NCI-H2171 treated with DMSO at 0.1 percent for 48 hours (cell line): ENCODE results near the gene STAMBP.
A peak's percentile ranks its signal among the peaks of the same experiment; 100 is the strongest.
"Not testable (repeated sequence)": the region's sequence is repeated elsewhere in the genome, so short reads cannot be mapped to it uniquely, and the experiment has no call there.

Source experiments
- DNase-seq: peaks from one replicate; lab custom pipeline; 2025; lab: John Stamatoyannopoulos, UW

Gene STAMBP

DNA sequence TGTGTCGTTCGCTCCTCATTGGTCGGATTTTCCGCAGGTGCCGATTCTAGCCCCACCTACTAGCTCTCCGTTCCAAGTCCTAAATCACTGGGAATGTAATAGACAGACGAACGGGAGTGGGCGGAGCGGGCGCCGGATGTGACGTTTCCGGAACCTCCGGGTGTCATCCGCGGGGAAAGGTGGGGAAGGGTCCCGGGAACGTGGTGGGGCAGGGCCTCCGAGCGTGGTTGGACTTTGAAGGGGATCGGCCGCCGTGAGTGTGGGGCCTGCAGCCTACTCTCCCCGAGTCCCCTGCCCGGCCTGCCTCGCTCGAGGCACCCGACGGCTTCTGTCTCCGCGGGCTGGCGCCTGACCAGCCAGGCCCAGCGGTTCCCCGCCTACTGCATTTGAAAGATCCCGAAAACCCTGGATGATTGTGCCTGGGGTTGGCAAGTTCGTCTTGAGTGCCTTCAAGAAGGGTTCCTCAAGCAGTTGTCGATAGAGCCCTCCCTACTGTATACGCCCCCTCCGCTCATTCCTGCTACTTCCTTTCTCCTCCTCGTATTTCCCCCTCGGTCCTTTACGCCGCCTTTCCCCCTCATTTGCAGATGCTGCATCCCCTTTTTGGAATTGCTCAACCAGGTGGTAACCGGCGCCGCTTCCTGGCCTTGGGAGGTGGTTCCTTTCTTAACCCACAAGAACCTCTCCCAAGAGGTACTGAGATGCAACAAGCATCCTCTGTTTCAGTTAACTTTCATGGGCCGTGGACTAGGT, at the start of gene STAMBP:
TSS of gene STAMBP (plus strand) at position 144 of the 753 bp plus-strand sequence. CDS start 1,896 bp downstream, outside the sequence.
- peak; percentile 98 for DNase-seq

DNA sequence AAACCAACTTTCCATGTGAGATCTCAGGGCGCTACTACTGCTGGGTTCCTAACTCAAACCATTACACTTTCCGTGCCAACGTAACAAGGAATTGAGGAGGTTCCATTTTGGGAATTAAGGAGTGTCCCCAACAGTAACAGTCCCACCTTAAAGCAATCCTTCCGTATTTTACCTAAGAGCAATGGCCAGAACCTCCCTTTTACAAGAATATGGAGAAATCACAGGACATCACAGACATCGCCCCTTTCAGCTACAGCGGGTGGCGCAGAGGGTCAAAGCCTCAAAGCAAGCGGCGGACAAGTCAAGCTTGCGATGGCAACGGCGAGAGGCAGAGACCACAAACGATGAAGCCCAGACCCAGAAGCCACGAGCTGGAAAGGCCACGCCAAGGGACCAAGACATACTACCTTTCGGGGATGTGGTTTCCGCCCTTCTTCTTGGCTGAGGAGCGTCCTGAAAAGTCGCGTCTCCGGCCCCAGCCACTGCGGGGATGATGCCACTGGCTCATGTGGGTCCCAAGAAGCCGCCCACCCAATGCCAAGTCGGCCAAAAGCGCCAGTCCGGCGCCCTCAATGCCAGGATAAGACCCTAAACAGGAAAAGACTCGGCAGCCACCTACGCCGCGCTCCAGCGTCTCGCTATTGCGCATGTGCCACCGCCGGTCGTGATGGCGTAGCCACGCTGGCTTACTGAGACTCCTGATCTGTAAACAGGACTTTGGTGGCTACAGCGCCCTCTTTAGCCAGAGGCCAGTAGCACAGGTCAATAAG, 49.1 kb upstream of the STAMBP start, which contains the start of gene DUSP11:
TSS of gene DUSP11 (minus strand) at position 637 of the 770 bp plus-strand sequence. CDS start at position 508, 129 bp downstream.
- DNase-seq: peak; percentile 89

DNA sequence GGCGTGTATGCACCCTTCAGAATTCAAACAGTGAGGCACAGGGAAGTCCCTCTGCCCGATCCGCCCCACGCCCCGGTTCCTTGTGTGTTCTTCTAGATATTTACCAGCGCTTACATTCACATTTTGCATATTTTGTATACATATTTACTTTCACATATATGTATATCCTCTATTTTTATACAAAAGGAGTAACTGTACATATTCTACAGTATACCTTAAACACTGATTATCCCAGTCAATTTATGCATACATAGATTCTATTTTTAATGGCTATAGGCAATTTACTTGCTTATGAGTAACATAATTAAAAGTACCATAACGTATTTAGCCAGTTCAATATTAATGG, 48.6 kb upstream of the STAMBP start:
- DNase-seq: no peak

DNA sequence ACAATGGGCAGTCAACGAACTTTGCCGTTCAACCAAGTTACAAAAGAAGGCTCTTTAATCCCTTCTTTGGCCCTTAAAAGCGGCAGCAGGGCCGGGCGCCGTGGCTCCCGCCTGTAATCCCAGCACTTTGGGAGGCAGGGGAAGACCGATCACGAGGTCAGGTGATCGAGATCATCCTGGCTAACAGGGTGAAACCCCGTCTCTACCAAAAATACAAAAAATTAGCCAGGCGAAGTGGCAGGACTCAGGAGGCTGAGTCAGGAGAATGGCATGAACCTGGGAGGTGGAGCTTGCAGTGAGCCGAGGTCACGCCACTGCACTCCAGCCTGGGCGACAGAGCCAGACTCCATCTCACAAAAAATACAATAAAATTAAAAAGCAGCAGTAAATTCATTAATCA, 45.4 kb upstream of the STAMBP start:
- DNase-seq: not testable (repeated sequence)

DNA sequence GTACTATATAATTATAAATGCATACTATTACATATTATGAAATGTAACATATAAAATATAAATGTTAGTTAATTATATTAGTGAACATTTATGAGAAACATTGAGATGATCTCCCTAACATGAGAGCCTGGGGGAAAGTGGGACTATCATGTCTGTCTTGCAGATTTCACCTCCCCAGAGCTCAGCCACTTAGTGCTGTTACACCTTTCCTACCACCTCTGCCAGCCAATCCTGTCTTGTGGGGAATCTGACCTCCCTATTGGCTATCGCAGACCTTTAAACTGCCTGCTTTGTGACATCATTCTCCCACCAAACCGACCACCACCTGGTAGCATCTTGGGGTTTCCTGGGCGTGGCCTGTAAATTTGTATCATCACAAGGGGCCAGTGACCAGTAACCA, 44.9 kb upstream of the STAMBP start, which contains the start of gene C2orf78:
TSS of gene C2orf78 (plus strand) at position 301 of the 400 bp plus-strand sequence. CDS start 127 bp downstream, outside the sequence.
- DNase-seq: not testable (repeated sequence)

DNA sequence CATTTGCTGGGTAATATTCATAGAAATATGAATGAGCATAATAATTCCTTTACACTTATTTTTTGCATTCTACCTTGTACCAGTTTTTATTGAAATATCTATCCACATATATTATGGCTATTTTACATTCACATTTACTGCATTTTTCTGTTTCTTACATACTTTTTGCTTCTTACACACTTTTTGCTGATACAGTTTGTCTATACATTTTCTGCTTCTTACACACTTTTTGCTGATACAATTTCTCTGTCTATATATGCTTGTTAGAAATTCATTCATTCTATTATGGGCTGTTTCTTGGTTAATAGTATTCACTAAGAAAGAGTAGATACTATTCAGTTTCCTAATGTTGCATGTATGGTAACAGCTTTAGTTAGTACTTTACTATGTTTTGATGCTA, 16.9 kb upstream of the STAMBP start:
- no peak for DNase-seq

DNA sequence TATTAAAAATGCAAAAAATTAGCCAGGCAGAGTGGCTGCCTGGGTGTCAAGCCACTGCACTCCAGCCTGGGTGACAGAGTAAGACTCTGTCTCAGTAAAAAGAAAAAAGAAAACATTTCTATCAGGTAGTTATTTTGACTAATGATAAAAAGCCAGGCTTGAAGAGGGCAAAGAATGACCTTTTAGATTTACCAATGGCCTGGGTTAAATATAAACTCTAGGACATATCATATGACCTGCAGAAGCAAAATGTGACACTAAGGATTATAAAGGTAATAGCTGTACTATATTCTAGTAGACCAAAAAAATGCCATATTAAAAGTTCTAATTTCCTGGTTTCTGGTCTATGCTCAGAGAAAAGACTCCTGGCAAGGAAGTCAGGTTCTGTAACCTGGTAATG, 16.1 kb upstream of the STAMBP start:
- no peak for DNase-seq

DNA sequence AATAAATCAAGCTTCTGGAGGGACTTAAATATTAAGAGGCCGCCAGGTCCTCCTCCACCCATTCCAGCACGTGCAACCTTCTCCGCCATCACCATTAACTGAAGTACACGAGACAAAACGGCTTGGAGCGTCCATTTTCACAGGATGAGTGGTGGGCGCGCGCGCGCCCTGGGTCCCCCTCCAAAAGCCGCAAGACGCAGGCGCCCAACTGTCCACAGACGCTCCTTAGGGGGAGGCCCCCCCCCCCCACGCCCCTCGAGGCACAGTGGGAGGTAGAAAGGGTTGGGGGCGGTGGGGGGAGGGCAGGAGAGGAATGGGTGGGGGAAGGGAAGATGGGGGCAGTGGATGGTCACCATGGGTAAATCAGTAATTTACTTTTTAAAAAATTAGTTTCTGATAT, 10.5 kb upstream of the STAMBP start:
- no peak for DNase-seq

DNA sequence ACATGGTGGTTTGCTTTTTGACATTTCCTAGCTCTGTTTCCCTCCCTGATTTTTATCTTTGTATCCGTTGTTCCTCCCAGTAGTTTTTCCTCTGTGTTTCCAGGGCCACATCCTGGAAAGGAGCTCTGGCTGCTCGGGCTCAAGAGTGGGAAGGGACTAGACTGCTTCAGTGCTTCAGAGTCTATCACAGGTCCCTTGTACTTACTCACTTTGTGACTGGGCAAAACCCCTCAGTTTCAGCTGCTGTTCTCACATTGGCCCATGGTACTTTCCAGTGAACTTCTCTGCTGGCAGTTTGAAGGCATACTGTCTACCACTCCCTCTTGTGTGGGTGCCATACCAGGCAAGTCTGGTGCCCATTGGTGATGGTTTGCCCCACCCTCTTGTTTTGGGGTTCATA, 7.5 kb upstream of the STAMBP start:
- DNase-seq: no peak

DNA sequence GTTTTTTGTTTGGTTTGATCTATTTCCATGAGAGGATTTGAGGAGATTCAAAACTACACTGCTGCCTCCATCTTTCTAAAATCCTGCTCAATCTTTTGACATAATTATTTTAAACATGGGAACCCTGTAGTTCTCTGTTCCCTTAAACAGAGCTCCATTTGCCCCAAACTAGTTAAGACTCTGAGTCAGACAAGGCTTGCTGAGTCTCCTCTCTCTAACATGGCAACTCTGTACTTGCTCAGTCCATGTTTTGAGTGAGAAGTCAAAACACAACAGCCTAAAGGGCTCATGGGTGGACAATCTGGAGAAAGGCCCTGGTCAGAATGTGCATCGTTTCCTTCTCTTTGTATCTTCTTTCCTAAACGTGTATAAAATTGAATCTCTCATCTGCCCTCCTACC, 7.1 kb upstream of the STAMBP start:
- no peak for DNase-seq

DNA sequence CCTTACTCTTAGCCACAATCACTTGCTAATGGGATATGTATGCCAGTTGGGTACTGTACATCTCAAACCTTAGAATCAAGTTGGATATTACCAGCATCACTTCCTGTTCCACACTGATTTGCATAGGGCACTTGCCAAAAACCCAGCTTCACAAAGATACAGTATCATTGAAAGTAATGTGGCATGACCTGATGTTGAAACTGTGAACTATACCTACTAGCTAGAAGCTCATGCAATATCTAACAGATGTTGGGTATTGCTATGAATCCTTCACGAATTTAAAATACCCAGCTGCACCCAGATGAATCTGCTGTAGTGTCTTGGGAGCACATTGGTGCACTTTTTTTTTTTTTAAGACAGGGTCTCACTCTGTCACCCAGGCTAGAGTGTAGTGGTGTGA, 6.5 kb upstream of the STAMBP start:
- DNase-seq: no peak

DNA sequence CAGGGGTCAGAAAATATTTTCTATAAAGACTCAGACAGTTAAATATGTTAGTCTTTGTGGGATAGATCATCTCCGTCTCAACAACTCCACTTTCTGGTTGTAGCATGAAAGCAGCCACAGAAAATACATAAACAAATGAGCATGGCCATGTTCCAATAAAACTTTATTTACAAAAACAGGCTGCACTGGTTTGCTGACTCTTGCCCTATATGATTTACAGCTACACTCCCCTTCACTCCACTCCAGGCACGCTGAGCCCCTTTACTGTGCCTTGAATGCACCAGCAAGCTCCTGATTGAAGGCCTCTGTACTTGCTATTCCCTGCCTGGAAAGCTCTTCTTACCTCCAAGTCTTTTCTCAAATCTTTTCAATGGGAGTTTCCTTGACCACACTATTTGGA, 5.8 kb upstream of the STAMBP start:
- no peak for DNase-seq

DNA sequence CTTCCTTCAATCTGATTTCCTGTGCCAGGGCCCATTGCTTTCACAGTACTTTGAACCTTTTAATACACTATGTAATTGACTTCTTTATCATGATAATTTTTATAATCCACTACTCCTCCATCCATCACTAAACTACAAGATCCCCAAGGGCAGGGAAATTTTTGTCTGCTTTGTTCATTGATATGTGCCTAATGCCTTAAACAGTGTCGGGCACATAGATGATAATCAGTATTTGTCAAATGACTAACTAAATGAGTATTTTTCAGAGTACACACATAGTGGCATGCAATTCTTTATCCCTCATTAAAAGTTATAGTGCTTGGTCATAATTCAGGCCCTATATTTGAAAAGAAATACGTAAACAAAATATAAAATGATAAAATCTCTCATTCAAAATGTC, 5.3 kb upstream of the STAMBP start:
- no peak for DNase-seq

DNA sequence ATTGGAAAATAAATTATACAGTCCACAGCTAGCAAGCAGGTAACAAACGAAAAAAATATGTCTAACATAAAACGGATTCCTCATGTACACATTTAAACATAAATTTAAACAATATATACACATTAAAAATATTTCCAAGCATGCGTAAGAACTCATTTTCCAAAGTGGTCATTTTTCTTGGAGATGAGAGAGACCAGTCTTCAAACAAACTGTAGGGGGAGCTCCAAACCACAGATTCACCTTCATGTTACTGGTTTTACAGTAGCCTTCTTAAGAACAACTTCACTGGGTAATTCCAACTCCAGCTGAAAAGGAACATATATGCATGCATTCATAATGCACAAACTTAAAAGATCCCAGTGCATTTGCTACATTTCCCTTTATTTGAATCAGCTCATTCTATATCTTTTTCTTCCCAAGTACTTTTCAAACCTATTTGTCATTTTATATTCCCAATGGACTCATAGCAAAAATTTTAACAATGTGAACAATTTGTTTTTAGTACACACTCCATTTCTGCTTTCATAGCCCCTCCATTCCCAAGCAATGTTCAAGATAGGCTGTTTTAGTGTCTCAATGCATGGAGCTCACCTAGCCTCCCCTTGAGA, 4.7 kb upstream of the STAMBP start:
- DNase-seq: peak; percentile 72

DNA sequence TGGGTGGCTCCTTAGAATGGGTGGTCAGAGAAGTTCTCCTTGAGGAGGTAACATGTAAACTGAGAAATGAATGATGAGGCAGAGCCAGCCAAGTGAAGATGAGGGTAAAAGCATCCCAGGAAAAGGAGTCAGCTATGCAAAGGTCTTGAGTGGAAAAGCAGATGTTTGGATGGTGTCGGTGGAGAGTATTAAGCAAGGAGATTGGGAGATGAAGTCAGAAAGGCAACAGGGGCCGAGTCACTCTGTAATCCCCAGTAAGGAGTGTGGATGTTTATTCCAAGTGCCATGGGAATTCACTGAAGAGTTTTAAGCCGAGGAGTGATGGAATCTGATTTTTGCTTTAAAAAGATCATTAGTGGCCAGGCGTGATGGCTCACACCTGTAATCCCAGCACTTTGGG, 3.4 kb upstream of the STAMBP start:
- no peak for DNase-seq

DNA sequence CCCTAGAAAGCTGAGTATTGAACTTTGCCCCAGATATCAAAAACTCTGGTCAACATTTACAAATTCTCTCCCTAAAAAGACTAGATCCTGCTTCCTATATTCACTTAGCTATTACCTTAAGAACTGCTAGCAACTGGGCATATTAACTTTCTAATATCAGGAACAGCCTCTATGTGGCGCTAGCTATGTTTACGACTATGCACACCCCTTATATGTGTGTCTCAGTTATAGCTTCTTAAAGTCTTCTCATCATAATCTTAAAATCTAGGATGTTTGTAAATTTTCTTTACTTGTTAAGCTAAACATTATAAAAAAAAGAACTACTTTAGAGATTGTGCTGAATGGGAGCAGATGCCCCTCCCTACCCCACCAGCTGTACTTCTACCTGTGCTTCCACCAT, 1.7 kb upstream of the STAMBP start:
- no peak for DNase-seq

DNA sequence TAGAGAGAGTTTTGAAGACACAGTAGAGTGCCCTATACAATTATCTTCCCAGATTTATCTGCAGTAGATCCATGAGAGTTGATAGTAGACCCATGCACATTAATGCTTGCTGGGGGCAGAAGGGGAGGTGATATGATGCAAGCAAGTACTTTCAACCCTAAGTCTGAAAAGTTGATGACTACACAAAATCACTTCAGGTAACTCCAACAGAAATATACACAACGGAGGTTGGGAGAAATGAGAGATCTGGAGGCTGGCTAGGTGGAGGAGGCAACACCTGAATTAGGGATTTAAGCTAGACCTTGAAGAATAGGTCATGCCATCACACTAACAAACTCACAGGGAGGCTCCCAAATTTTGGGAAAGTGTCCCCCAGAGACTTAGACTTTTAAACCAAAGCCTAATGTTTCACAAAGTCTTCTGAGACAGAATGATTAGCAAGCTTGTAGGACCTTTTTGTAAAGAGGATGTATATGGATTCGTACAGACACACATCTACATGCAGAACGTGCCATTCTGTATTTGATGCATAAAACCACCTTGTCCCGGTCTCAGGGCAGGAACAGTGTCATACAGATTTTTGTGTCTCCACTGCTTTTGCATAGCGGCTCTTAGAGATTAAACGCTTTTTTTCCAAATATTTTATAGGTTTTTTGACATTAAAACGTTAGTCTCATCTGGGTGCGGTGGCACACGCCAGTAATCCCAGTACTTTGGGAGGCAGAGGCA, 937 bp upstream of the STAMBP start:
- no peak for DNase-seq

DNA sequence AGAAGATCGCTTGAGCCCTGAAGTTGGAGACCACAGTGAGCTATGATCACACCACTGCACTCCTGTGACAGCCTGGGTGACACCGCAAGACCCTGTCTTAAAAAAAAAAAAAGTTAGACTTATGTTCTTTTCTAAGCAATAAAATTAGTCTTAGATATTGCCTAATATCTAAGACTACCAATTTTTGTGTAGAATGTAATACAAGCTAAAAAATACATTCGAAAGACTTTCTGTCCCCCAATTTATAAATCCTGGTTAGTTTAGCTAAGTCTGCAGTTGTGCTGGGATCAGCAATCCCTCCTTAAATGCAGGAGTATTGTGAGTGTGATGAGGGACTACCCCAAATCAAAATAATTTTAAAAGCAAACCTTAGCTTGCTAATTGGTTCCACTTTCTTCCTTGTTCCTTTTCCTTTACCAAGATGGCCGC, 358 bp upstream of the STAMBP start:
- DNase-seq: no peak

DNA sequence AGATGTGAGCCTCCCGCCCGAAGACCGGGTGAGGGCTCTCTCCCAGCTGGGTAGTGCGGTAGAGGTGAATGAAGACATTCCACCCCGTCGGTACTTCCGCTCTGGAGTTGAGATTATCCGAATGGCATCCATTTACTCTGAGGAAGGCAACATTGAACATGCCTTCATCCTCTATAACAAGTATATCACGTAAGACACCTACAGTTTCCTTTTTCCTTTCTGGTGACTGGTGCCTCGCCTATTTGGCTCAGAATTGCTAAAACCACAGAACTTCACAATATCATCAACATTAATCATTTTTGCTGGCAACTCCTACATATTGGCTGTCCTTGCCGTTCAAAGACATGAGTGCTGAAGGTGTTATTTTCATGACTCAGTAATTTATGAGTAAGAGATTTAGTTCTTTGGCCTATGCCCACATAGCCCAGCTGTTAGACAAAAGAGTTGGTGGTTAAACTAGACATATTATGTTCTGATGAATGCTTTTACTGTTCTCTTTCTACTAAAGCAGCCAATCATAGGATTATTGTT, 2.2 kb downstream of the STAMBP start:
- no peak for DNase-seq

DNA sequence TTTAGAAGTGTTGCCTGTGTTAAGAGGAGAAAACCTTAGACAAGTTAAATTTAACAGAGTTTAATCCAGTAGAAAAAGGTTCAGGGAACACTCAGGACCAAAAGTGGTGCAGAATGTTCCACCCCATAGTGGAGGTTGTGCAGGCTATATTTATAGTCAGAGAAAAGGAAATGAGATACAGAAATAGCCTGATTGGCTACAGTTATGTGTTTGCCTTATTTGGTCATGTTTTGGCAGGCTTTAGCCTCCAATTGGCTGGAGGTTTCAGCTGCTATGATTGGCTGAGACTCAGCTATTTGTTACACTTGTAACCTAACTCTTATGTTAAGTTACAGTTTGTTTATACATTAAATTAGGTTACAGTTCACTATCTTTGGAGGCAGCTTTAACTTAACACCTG, 4.2 kb downstream of the STAMBP start:
- peak; percentile 18 for DNase-seq

DNA sequence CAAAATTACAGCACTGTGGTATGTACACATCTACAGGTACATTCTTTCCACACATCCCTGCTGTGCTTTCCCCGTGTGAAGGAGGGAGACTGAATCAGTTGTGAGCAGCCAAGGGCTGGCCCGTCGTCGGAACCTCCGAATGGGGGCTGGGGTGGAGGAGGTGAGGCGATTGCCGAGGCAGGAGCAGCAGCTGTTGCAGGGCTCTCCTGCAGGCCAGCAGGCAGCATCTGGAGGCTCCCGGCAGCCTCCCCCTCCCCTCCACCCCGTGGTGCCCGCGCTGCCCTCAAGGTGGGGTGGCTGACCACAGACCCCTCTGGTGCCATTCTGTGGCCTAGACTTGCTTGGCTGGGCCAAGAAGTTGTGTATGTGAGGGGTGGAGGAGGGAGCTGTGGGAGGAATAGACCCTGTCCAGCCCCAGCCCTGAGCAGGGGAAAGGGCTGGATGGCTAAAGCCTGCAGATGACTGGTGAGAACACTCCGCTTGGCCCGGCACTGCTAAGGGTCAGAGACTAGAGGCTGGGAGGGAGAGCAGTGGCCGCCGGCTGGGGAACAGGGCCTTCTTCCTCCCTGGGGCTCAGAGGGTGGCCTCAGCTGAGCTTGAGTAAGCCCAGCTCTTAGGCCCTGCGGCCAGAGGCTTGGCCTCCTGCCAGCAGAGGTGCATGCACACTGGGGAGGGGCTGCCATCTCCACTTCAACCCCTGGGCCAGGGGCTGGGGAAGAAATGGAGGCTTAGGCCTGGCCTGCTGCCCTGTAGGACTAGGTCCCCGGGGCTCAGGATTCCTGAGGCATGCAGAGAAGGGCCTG, 7.6 kb downstream of the STAMBP start:
- DNase-seq: no peak
